B cell (primary cell): ENCODE measurements around the gene NPR1.

ENCODE experiments used
- EZH2 ChIP-seq: IDR thresholded peaks from 2 replicates; pipeline ENCODE4 v1.6.1; 2012; ENCODE audit warnings: borderline replicate concordance, low read depth, mild to moderate bottlenecking, moderate library complexity, low read length; ENCODE audit not compliant: insufficient read depth, poor library complexity, severe bottlenecking
- TF ChIP-seq, protein P1 (sequence below): fragments of 200-600 bp; IDR thresholded peaks from one replicate; pipeline ENCODE4 v1.8.0; 2022; ENCODE audit warnings: antibody characterized with exemption, mild to moderate bottlenecking

GRCh38 chr1:153648000-153648643, 30.4 kb upstream of the NPR1 start:
- TF ChIP-seq, protein P1, sequence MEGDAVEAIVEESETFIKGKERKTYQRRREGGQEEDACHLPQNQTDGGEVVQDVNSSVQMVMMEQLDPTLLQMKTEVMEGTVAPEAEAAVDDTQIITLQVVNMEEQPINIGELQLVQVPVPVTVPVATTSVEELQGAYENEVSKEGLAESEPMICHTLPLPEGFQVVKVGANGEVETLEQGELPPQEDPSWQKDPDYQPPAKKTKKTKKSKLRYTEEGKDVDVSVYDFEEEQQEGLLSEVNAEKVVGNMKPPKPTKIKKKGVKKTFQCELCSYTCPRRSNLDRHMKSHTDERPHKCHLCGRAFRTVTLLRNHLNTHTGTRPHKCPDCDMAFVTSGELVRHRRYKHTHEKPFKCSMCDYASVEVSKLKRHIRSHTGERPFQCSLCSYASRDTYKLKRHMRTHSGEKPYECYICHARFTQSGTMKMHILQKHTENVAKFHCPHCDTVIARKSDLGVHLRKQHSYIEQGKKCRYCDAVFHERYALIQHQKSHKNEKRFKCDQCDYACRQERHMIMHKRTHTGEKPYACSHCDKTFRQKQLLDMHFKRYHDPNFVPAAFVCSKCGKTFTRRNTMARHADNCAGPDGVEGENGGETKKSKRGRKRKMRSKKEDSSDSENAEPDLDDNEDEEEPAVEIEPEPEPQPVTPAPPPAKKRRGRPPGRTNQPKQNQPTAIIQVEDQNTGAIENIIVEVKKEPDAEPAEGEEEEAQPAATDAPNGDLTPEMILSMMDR = no peak
- no peak for TF ChIP-seq EZH2
